ENCODE results near the gene WNT11. TPM values are rescaled to one million over a fixed set of nuclear protein-coding genes. Genes with fewer than 3 reads are reported as not detected.

Gene WNT11
- total and polyA plus RNA-seq, 2 experiments from 2014 or later: not detected

- H3K27me3 ChIP-seq (replicated peaks; ENCODE audit: insufficient read depth): no peaks in the 10 kb centered on the region
- in situ Hi-C loops (cut with MboI): no loop called here
- H3K4me3 ChIP-seq: no peak overlapping the region
- H3K9ac ChIP-seq: no peak overlapping the region
- no peaks in the 10 kb centered on the region for H3K9me2 ChIP-seq (ENCODE audit: insufficient read depth)
- TF ChIP-seq EZH2 (IDR thresholded peaks at IDR 0.05; ENCODE audit: insufficient read depth, poor library complexity, severe bottlenecking) (no peak), EZH2phosphoT487 (IDR thresholded peaks at IDR 0.05; ENCODE audit: insufficient read depth, low read depth) (no peak)
- DNase-seq: no peak
- H2AFZ ChIP-seq: no peak overlapping the region
- no peaks in the 10 kb centered on the region for H3F3A ChIP-seq (ENCODE audit: insufficient read depth)
- H3K4me1 ChIP-seq (ENCODE audit: insufficient read depth): peaks cover 7% of the 10 kb centered on the region
- H4K20me1 ChIP-seq (ENCODE audit: insufficient read depth): no peaks in the 10 kb centered on the region
- H3K36me3 ChIP-seq (ENCODE audit: low read depth): no peaks in the 10 kb centered on the region
- H3K27ac ChIP-seq: no peak overlapping the region
- WGBS, 2 experiments (ENCODE audit: low coverage in 1 of 2, low lambda C conversion rate in 2 of 2, missing lambda C conversion rate in 2 of 2): 100% methylated on average over 2 of the region's 2 CpGs
- H3K79me2 ChIP-seq (ENCODE audit: insufficient read depth): no peaks in the 10 kb centered on the region
- no peak overlapping the region for H3K4me2 ChIP-seq (ENCODE audit: unreplicated experiment)
- no peaks in the 10 kb centered on the region for H3K9me3 ChIP-seq (ENCODE audit: low read depth)
Measured at GRCh38 chr11:76139314-76139713, 67.0 kb downstream of the WNT11 start.

Other genes starting within 250 kb of the WNT11 start
- 39.0 and 40.6 TPM in 2 replicates for gene THAP12, start 174.6 kb upstream of the WNT11 start, total RNA-seq (2014; rRNA removed; shearing (Covaris generic))
- 21.5 and 22.6 TPM in 2 replicates for gene THAP12, start 174.6 kb upstream of the WNT11 start, polyA plus RNA-seq (2016; fragmentation: Nextera tagmentation; extraction: Ambion mirVana)
- 0.25 and 0.54 TPM in 2 replicates for gene GVQW3, start 174.8 kb upstream of the WNT11 start, total RNA-seq (2014; rRNA removed; shearing (Covaris generic))
- 0.63 and 0.76 TPM in 2 replicates for gene GVQW3, start 174.8 kb upstream of the WNT11 start, polyA plus RNA-seq (2016; fragmentation: Nextera tagmentation; extraction: Ambion mirVana)
- 6.6 and 14.6 TPM in 2 replicates for gene EMSY, start 238.5 kb upstream of the WNT11 start, total RNA-seq (2014; rRNA removed; shearing (Covaris generic))
- gene EMSY, start 238.5 kb upstream of the WNT11 start, polyA plus RNA-seq (2016; fragmentation: Nextera tagmentation; extraction: Ambion mirVana): 9.6 and 10.9 TPM in 2 replicates

Data from GM23248 (cell line).